SK-N-MC (cell line): ENCODE results near the gene JAKMIP3.

ENCODE experiments used
- EZH2 ChIP-seq: fragments of 200-600 bp; sonication (generic); IDR thresholded peaks from one replicate; pipeline ENCODE4 v1.6.1; 2017; ENCODE audit warnings: antibody characterized with exemption
- POLR2AphosphoS5 ChIP-seq: IDR thresholded peaks from 2 replicates; pipeline ENCODE4 v1.6.1; 2012; ENCODE audit warnings: mild to moderate bottlenecking, low read depth, low read length, borderline replicate concordance

DNA sequence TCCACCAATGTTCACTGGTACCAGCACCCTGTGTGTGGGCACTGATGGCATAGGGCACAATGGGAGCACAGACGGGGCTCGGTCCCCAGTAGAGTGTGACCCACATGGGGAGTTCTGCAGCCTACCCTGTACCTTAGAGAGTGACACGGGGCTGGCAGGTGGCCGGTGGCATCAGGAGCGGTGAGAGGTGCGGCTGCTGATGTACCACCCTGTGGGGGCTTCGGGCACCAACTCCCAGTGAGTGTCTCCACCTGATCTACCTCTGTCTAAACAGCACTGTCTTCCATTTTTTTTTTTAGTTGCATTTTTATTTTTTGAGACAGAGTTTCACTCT, 4.1 kb downstream of the JAKMIP3 start:
- TF ChIP-seq EZH2, result no peak
- no peak for TF ChIP-seq POLR2AphosphoS5
